GM23248 (cell line): ENCODE measurements around the gene LRRK2.

Source experiments
- EZH2 ChIP-seq: fragments of 200-600 bp; sonication (generic); IDR thresholded peaks from 2 replicates; pipeline ENCODE4 v1.6.1; 2018; ENCODE audit warnings: antibody characterized with exemption, mild to moderate bottlenecking; ENCODE audit not compliant: insufficient read depth, poor library complexity, severe bottlenecking
- EZH2phosphoT487 ChIP-seq: fragments of 200-600 bp; sonication (generic); IDR thresholded peaks from 2 replicates; pipeline ENCODE4 v1.6.1; 2018; ENCODE audit warnings: antibody characterized with exemption, moderate library complexity, mild to moderate bottlenecking, low read depth; ENCODE audit not compliant: insufficient read depth

DNA sequence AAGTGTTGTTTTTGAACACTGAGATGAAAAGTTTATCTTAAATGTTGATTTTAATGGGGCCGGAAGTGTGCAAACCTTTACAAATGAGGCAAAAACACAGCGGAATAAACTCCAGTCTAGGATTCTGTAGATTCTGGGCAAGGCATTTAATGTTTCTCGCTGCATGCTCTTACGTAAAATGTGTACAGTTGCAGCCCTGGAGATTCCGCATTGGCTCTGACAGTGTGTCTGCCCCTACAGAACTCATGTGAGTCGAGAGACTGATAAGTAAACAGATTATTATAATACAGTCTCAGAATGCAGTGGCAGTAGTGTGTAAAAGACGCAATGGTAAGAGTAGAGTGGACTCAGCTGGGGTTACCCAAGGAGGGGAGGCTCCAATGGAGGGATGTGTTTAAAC is 33.6 kb downstream of the LRRK2 start:
- TF ChIP-seq EZH2phosphoT487: no peak
- no peak for TF ChIP-seq EZH2
